Stomach (tissue), 9 donors: ENCODE measurements around the gene SLC23A1. TPM values are rescaled to one million over a fixed set of nuclear protein-coding genes. Genes with fewer than 3 reads are reported as not detected.

Experiments
- DNase-seq, 2 donors: peaks; one replicate each; pipeline versions ENCODE4 v3.0.0 to v3.0.0-alpha.2; 2013 to 2019
- H3K27ac ChIP-seq, 5 donors: fragments of 200-600 bp in 4 of 5; sonication (generic) in 4 of 5; one replicate each; pipeline ENCODE4 v1.5.1; 2013 to 2019; ENCODE audit warnings: mild to moderate bottlenecking in 1 of 5, moderate library complexity in 1 of 5
- H3K27me3 ChIP-seq, 3 donors: fragments of 200-600 bp; sonication (generic); one replicate each; pipeline ENCODE4 v1.5.1; 2017 to 2019; ENCODE audit warnings: mixed run types in 1 of 3
- H3K36me3 ChIP-seq, 4 donors: fragments of 200-600 bp; sonication (generic); 1 replicate in 3 of 4; 2 replicates in 1 of 4; pipeline ENCODE4 v1.5.1; 2016 to 2019
- H3K4me1 ChIP-seq, 4 donors: fragments of 200-600 bp; sonication (generic); one replicate each; pipeline ENCODE4 v1.5.1; 2016 to 2019
- H3K4me3 ChIP-seq, 4 donors: fragments of 200-600 bp; sonication (generic) in 3 of 4; one replicate each; pipeline ENCODE4 v1.5.1; 2016 to 2019; ENCODE audit warnings: mild to moderate bottlenecking in 1 of 4
- H3K9me3 ChIP-seq, 4 donors: fragments of 200-600 bp; sonication (generic); one replicate each; pipeline ENCODE4 v1.5.1; 2016 to 2019
- EP300 ChIP-seq: sonication (generic); formaldehyde crosslinking; IDR thresholded peaks from one replicate; pipeline ENCODE4 v1.6.1; 2017; ENCODE audit warnings: antibody characterized with exemption
- POLR2A ChIP-seq, 4 donors: fragments of 450-650 bp; IDR thresholded peaks; one replicate each; pipeline ENCODE4 v1.6.1; 2016; ENCODE audit warnings: antibody characterized with exemption in 4 of 4, control low read depth in 2 of 4, mild to moderate bottlenecking in 1 of 4, moderate library complexity in 1 of 4
- POLR2AphosphoS5 ChIP-seq, 3 donors: sonication (generic); formaldehyde crosslinking; IDR thresholded peaks; one replicate each; pipeline ENCODE4 v1.6.1; 2016; ENCODE audit warnings: antibody characterized with exemption in 3 of 3
- WGBS, 5 donors: extraction: QIAGEN DNeasy Blood & Tissue Kit in 3 of 5; methylation state at CpG; one replicate each; pipeline versions ENCODE4 v1.1.5 to v1.1.7; 2013 to 2018; 5-methylcytosine and 5-hydroxymethylcytosine counted together
- intact Hi-C: fragments of 100-400 bp; cut with DNase I; formaldehyde crosslinking; loops from one replicate; pipeline ENCODE4 v1.15.1; 2023; ENCODE audit warnings: low total_unique reads
- polyA plus RNA-seq, 3 donors: library from polyadenylated mRNA; stranded (reverse); fragments of 200-250 nt; gene quantifications; one replicate each; pipeline ENCODE4 v1.2.3, GENCODE V29; 2013
- total RNA-seq, 5 donors: library from RNA; depleted of rRNA; stranded (reverse); fragments of >200 nt; gene quantifications; one replicate each; pipeline versions ENCODE4 v1.1.0 to v1.2.3, GENCODE V29; 2014 to 2016
- TF ChIP-seq, protein P1 (sequence below), 7 experiments: fragments of 450-650 bp in 4 of 7; fragments of 200-600 bp in 3 of 7; sonication (generic) in 3 of 7; IDR thresholded peaks; one replicate each; pipeline ENCODE4 v1.5.1; 2016 to 2019; ENCODE audit warnings: antibody characterized with exemption in 7 of 7, control low read depth in 2 of 7, mild to moderate bottlenecking in 1 of 7
- donor health status: healthy with polysubstance abuse.
- donor health status: Bipolar disorder and iron deficiency.
- donor health status: healthy.

SLC23A1 gene
- total and polyA plus RNA-seq, 8 donors = 0.37 TPM; not detected in 7

GRCh38 chr5:139414581-139415130 lies 31.6 kb upstream of the SLC23A1 start:
- DNase-seq = peak in 1 of 2 donors; percentile 44
- Histone ChIP-seq H3K9me3 (no peaks in the 10 kb centered on the region), H3K4me3 (no peak overlapping the region), H3K27ac (peak overlapping the region in 3 of 5 donors; percentile 52 to 68 (median 58)), H3K4me1 (peaks cover 5 to 60% (median 29%) of the 10 kb centered on the region in 4 donors), H3K36me3 (peaks cover under 1 to 43% (median 30%) of the 10 kb centered on the region in 4 donors), H3K27me3 (no peaks in the 10 kb centered on the region)
- WGBS, 5 donors = 70 to 81% (median 76%) methylated on average over 9 of the region's 9 CpGs
- intact Hi-C loops = no loop called here
- TF ChIP-seq EP300 = no peak
- TF ChIP-seq POLR2A (IDR thresholded peaks at IDR 0.05) = no peak
- no peak for TF ChIP-seq POLR2AphosphoS5 (IDR thresholded peaks at IDR 0.05)
- TF ChIP-seq, protein P1, sequence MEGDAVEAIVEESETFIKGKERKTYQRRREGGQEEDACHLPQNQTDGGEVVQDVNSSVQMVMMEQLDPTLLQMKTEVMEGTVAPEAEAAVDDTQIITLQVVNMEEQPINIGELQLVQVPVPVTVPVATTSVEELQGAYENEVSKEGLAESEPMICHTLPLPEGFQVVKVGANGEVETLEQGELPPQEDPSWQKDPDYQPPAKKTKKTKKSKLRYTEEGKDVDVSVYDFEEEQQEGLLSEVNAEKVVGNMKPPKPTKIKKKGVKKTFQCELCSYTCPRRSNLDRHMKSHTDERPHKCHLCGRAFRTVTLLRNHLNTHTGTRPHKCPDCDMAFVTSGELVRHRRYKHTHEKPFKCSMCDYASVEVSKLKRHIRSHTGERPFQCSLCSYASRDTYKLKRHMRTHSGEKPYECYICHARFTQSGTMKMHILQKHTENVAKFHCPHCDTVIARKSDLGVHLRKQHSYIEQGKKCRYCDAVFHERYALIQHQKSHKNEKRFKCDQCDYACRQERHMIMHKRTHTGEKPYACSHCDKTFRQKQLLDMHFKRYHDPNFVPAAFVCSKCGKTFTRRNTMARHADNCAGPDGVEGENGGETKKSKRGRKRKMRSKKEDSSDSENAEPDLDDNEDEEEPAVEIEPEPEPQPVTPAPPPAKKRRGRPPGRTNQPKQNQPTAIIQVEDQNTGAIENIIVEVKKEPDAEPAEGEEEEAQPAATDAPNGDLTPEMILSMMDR (IDR thresholded peaks at IDR 0.05) = no peak

DNA sequence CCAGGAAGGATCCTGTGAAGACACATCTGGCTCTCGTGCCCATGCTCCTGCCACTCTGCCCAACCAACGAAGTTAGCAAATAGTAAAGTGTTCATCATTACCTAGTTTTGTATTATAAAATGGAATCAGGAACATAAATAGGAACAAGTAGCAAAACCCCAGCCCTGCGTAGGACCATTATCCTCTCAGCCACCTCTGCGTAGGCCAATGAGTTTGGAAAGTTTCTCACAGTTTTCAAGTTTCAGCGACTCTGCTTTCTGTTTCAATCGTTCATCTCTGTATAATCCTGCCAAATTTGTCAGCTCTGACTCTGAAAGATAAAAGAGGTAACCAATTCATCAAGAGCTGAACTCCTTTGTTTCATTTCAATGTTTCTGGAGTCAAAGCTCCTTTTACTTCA lies 30.9 kb upstream of the SLC23A1 start:
- 81 to 87% (median 86%) methylated on average over 6 of the region's 6 CpGs for WGBS, 5 donors
- TF ChIP-seq EP300 = no peak
- TF ChIP-seq, protein P1 (IDR thresholded peaks at IDR 0.05) = no peak
- H3K27me3 ChIP-seq = no peaks in the 10 kb centered on the region
- H3K36me3 ChIP-seq = peaks cover 0 to 36% (median 23%) of the 10 kb centered on the region in 4 donors
- peak overlapping the region in 3 of 5 donors; percentile 52 to 68 (median 58) for H3K27ac ChIP-seq
- H3K9me3 ChIP-seq = no peaks in the 10 kb centered on the region
- intact Hi-C loops = no loop called here
- no peak for DNase-seq
- peaks cover 5 to 62% (median 29%) of the 10 kb centered on the region in 4 donors for H3K4me1 ChIP-seq
- no peak overlapping the region for H3K4me3 ChIP-seq

DNA sequence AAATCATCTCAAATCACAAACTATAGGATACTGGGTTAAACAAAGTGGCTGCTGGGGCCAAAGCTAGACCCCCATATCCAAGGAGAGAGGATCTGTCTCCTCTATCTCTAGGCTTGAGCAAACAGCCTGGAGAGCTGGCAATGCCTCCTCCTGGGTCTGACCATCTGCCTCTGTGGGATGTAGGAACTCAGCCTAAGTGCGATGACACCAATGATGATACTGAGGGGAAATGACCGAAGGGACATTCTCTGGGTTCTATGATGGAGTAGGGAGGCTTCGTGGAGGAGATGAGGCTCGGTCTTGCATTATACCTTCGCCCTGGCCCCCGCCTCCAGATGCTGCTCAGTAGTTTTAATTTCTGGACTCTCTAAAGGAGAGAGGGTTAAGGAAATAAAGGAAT lies 30.1 kb upstream of the SLC23A1 start:
- no peak for TF ChIP-seq POLR2A (IDR thresholded peaks at IDR 0.05)
- TF ChIP-seq, protein P1 (IDR thresholded peaks at IDR 0.05) = no peak
- TF ChIP-seq EP300 = no peak
- TF ChIP-seq POLR2AphosphoS5 (IDR thresholded peaks at IDR 0.05) = no peak
- Histone ChIP-seq H3K36me3 (peaks cover 0 to 28% (median 18%) of the 10 kb centered on the region in 4 donors), H3K4me1 (peaks cover 5 to 56% (median 28%) of the 10 kb centered on the region in 4 donors), H3K27ac (peak overlapping the region in 1 of 5 donors; percentile 71), H3K9me3 (no peaks in the 10 kb centered on the region), H3K4me3 (no peak overlapping the region), H3K27me3 (no peaks in the 10 kb centered on the region)
- no peak for DNase-seq
- intact Hi-C loops = no loop called here
- WGBS, 5 donors = 96 to 99% (median 97%) methylated on average over 6 of the region's 6 CpGs

- Histone ChIP-seq H3K27me3 (no peaks in the 10 kb centered on the region), H3K9me3 (no peaks in the 10 kb centered on the region), H3K4me3 (no peak overlapping the region), H3K36me3 (peaks cover 0 to 22% (median 15%) of the 10 kb centered on the region in 4 donors), H3K27ac (peak overlapping the region in 1 of 5 donors; percentile 71), H3K4me1 (peaks cover 5 to 36% (median 18%) of the 10 kb centered on the region in 4 donors)
- DNase-seq = no peak
- intact Hi-C loops = no loop called here
- no peak for TF ChIP-seq POLR2AphosphoS5 (IDR thresholded peaks at IDR 0.05)
- TF ChIP-seq POLR2A (IDR thresholded peaks at IDR 0.05) = no peak
- no peak for TF ChIP-seq EP300
- WGBS, 5 donors = 87 to 92% (median 89%) methylated on average over 17 of the region's 17 CpGs
Observed at GRCh38 chr5:139410993-139411828, 28.1 kb upstream of the SLC23A1 start.
